ENCODE measurements around the gene OVAAL. TPM values are rescaled to one million over a fixed set of nuclear protein-coding genes. Genes with fewer than 3 reads are reported as not detected.

The OVAAL gene
- total RNA-seq, 1 experiment from 2014 or later: not detected

- Histone ChIP-seq H3K79me2 (ENCODE audit: low read depth) (no peaks in the 10 kb centered on the region), H3K4me2 (no peak overlapping the region), H3K4me1 (replicated peaks; ENCODE audit: insufficient read depth) (peaks cover 21% of the 10 kb centered on the region), H4K20me1 (ENCODE audit: insufficient read depth) (no peaks in the 10 kb centered on the region), H3K36me3 (ENCODE audit: low read depth) (no peaks in the 10 kb centered on the region), H3K27ac (no peak overlapping the region), H3K9me2 (ENCODE audit: insufficient read depth) (no peaks in the 10 kb centered on the region), H3K4me3 (no peak overlapping the region), H3K27me3 (ENCODE audit: insufficient read depth, low read depth) (no peaks in the 10 kb centered on the region), H2AFZ (no peak overlapping the region), H3F3A (ENCODE audit: insufficient read depth, low read depth) (peaks cover 3% of the 10 kb centered on the region; the same call in 1 of the 2 replicates), H3K9me3 (ENCODE audit: insufficient read depth, low read depth) (0 out of 2 replicates have a peak, but pooled peaks cover 6% of the 10 kb centered on the region)
- TF ChIP-seq CTCF (conservative IDR thresholded peaks at IDR 0.05) (no peak), EZH2 (IDR thresholded peaks at IDR 0.05; ENCODE audit: low read depth) (no peak)
- intact Hi-C loops (cut with micrococcal nuclease; ENCODE audit: unreplicated experiment): no loop called here
- POLR2A ChIA-PET (ENCODE audit: unreplicated experiment): interaction anchor here (0.6 kb wide), 2 partner anchors 24 to 555 kb away, joined by 3 read pairs; no protein-coding TSS in a partner anchor
- no TSS peak for BruUV-seq (replicated peaks)
- DNase-seq: no peak
- CTCF ChIA-PET: no interaction called here
These were observed 26.1 kb downstream of the OVAAL start for GRCh38 chr1:180584869-180585268.

GRCh38 chr1:180585994-180586359 lies 27.2 kb downstream of the OVAAL start:
- ChIA-PET POLR2A (ENCODE audit: unreplicated experiment) (no interaction called here), CTCF (no interaction called here)
- 0 out of 2 replicates have a peak, but pooled peaks cover 6% of the 10 kb centered on the region for H3K9me3 ChIP-seq (ENCODE audit: insufficient read depth, low read depth)
- no peaks in the 10 kb centered on the region for H3K36me3 ChIP-seq (ENCODE audit: low read depth)
- H3K27me3 ChIP-seq (ENCODE audit: insufficient read depth, low read depth): no peaks in the 10 kb centered on the region
- no peak for DNase-seq
- no peak for TF ChIP-seq CTCF (conservative IDR thresholded peaks at IDR 0.05)
- no peak for TF ChIP-seq EZH2 (IDR thresholded peaks at IDR 0.05; ENCODE audit: low read depth)
- BruUV-seq (replicated peaks): no TSS peak
- H4K20me1 ChIP-seq (ENCODE audit: insufficient read depth): no peaks in the 10 kb centered on the region
- no peaks in the 10 kb centered on the region for H3K9me2 ChIP-seq (ENCODE audit: insufficient read depth)
- intact Hi-C loops (cut with micrococcal nuclease; ENCODE audit: unreplicated experiment): no loop called here
- peaks cover 10% of the 10 kb centered on the region for H3K4me1 ChIP-seq (replicated peaks; ENCODE audit: insufficient read depth)
- no peak overlapping the region for H3K4me2 ChIP-seq
- no peak overlapping the region for H3K27ac ChIP-seq
- no peak overlapping the region for H2AFZ ChIP-seq
- H3K4me3 ChIP-seq: no peak overlapping the region
- H3K79me2 ChIP-seq (ENCODE audit: low read depth): no peaks in the 10 kb centered on the region
- H3F3A ChIP-seq (ENCODE audit: insufficient read depth, low read depth): no peaks in the 10 kb centered on the region

- Histone ChIP-seq H3F3A (ENCODE audit: insufficient read depth, low read depth) (no peaks in the 10 kb centered on the region), H3K9me3 (ENCODE audit: insufficient read depth, low read depth) (0 out of 2 replicates have a peak, but pooled peaks cover 6% of the 10 kb centered on the region), H3K36me3 (ENCODE audit: low read depth) (no peaks in the 10 kb centered on the region), H3K4me1 (replicated peaks; ENCODE audit: insufficient read depth) (peaks cover 10% of the 10 kb centered on the region), H3K27me3 (ENCODE audit: insufficient read depth, low read depth) (no peaks in the 10 kb centered on the region), H3K4me3 (no peak overlapping the region), H3K9me2 (ENCODE audit: insufficient read depth) (no peaks in the 10 kb centered on the region), H2AFZ (no peak overlapping the region), H4K20me1 (ENCODE audit: insufficient read depth) (no peaks in the 10 kb centered on the region), H3K4me2 (no peak overlapping the region), H3K27ac (no peak overlapping the region), H3K79me2 (ENCODE audit: low read depth) (no peaks in the 10 kb centered on the region)
- peak; percentile 47 to 72 for DNase-seq
- intact Hi-C loops (cut with micrococcal nuclease; ENCODE audit: unreplicated experiment): no loop called here
- ChIA-PET CTCF (interaction anchor here (0.7 kb wide), 1 partner anchor 529 kb away, joined by 3 read pairs; no protein-coding TSS in a partner anchor), POLR2A (ENCODE audit: unreplicated experiment) (interaction anchor here (0.6 kb wide), 1 partner anchor 23 kb away, joined by 3 read pairs; no protein-coding TSS in a partner anchor)
- no peak for TF ChIP-seq CTCF (conservative IDR thresholded peaks at IDR 0.05)
- TF ChIP-seq EZH2 (IDR thresholded peaks at IDR 0.05; ENCODE audit: low read depth): no peak
- BruUV-seq (replicated peaks): no TSS peak
These were observed 27.9 kb downstream of the OVAAL start for GRCh38 chr1:180586671-180587155.
